Retinal pigment epithelial cell (primary cell): ENCODE measurements around the gene OR52K1.

Experiments
- DNase-seq: peaks from one replicate; pipeline ENCODE4 v3.0.0-alpha.2; 2010; ENCODE audit warnings: low read depth
- H3K4me3 ChIP-seq: 2 replicates; pipeline ENCODE4 v1.5.1; 2011; ENCODE audit warnings: mild to moderate bottlenecking, low read length, control low read depth, moderate library complexity
- CTCF ChIP-seq: conservative IDR thresholded peaks from 2 replicates; pipeline ENCODE4 v1.5.1; 2011; ENCODE audit warnings: low read depth, low read length, control low read depth, inconsistent platforms

OR52K1 gene

GRCh38 chr11:4466131-4466870 is 16.1 kb upstream of the OR52K1 start:
- no peak for TF ChIP-seq CTCF
- no peak for DNase-seq
- H3K4me3 ChIP-seq, result no peak overlapping the region

DNA sequence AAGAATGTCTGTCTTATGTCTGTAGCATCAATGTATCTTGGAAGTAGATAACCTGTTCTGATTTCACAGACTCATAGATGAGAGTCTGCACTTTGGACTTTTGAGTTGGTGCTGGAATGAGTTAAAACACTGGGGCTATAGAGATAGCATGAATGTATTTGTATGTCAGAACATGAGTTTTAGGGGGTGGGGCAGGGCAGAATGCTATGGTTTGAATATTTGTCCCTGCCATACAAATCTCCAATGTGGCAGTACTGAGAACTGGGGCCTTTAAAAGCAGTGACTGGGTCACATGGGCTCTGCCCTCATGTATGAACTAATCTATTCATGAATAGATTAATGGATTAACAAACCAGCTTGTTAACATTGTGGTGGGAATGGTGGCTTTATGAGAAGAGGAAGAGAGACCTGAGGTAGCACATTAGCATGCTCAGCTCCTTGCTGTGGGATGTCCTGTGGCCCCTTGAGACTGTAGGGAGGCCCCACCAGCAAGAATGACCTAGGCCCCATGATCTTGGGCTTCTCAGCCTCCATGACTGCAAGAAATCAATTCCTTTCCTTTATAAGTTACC is 15.5 kb upstream of the OR52K1 start:
- no peak for TF ChIP-seq CTCF
- DNase-seq, result no peak
- no peak overlapping the region for H3K4me3 ChIP-seq

DNA sequence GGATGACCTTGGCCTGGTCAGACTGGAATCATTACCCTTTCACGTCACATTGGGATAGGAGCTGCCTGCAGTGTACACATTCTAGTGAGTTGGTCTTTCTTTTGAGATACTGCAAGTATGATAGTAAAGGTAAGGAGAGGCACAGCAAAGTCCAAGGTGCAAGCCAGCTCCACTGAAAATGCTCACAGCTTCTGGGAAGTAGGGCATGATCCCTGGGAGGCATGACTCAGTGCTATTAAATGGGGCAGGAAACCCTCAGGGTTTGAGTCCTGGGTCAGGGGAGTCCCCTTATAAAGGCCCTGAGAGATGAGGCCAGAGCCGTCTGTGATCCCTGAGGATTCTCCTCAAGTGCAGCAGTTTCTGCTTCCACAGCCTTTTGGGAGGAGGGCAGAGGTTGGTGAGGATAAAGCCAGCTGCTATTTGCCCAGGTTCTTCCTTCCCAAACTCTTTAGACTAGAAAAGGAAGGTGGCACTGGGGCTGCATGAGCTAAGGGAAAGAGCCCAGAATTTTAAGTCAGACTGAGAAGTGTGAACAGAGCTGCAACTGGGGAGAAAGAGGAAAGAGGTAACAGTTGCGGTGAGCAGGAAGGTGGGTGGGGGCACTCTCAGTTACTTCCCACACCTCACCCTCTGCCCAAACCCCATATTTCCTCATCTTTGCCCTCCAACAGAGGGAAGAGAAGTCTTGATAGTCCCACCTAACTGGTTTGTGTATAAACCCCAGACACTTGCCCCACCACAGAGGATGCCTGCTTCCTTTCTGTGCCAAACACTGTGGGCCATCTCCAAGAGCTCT is 14.4 kb upstream of the OR52K1 start:
- TF ChIP-seq CTCF, result no peak
- H3K4me3 ChIP-seq, result no peak overlapping the region
- DNase-seq, result no peak

DNA sequence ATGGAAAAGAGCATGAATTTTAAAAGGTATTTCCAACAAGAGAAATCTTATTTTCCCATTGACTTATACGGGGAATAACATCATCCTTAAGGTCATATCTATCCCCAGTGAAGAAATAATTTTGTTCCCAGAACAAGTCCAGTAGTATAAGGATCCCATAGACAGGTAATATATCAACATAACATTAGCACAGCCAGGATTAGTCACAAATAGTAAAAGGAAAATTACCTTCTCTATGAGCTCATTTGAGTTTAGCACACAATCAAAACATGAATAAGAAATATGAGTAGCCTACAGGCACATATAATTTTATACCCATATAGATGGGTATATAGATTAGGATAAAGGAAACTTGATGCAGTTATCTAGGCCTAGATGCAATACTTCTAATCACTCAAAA is 2.8 kb upstream of the OR52K1 start:
- no peak overlapping the region for H3K4me3 ChIP-seq
- no peak for DNase-seq
- TF ChIP-seq CTCF, result no peak

- TF ChIP-seq CTCF, result no peak
- no peak overlapping the region for H3K4me3 ChIP-seq
- DNase-seq, result no peak
Measured at GRCh38 chr11:4480577-4481239, 1.7 kb upstream of the OR52K1 start.

- no peak overlapping the region for H3K4me3 ChIP-seq
- TF ChIP-seq CTCF, result no peak
- no peak for DNase-seq
Measured at GRCh38 chr11:4481240-4481582, 1.2 kb upstream of the OR52K1 start.
